Amygdala (tissue), 56 donors: ENCODE data around the gene CLPTM1.

Experiments
- DNase-seq, 56 donors: peaks; one replicate each; lab custom pipeline; 2025; lab: John Stamatoyannopoulos, UW

The CLPTM1 gene

DNA sequence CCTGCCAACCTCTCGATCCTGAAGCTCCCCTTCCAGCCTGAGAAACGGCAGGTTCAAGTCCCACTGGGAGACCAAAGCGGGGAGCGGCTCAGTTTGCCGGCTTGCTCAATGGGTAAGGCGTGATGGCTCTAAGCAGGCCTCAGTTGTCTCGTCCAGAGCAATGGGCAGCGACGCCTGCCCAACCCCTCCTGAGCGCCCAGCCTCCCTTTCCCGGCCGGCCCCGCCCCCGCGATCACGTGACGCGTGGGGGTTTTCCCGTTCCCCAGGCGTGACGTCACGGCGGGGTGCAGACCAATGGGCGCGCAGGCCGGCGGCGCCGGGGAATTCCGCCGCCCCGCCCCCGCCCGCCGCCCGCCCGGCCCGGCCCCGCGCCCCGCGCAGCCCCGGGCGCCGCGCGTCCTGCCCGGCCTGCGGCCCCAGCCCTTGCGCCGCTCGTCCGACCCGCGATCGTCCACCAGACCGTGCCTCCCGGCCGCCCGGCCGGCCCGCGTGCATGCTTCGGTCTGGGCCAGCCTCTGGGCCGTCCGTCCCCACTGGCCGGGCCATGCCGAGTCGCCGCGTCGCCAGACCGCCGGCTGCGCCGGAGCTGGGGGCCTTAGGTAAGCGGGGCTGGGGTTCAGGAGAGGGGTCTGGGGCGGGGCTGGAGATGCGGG is 46.0 kb downstream of the CLPTM1 start, which contains the start of gene RELB:
Gene RELB, plus strand, starts transcription at position 378 of the 653 bp plus-strand sequence. Its CDS starts 116 bp downstream, at position 494.
- peak in 55 of 56 donors; percentile 24 to 92 (median 74) for DNase-seq

DNA sequence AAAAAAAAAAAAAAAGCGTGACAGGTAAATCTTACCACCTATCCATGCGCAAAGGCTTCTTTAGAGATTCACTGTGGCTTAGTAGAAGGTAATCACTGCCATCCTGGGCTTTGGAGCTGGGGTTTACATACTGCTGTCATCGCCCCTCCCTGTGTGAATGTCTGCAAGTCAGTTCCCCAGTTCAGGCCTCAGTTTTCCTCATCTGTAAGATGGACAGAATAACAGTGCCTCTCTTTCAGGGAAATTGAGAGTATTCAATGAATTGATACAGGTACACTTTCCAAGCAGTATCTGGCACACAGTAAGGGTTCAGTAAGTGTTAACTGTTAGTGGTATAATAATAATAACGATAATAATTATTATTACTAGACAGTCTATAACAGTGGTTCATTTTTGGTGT is 48.3 kb downstream of the CLPTM1 start:
- no peak for DNase-seq

DNA sequence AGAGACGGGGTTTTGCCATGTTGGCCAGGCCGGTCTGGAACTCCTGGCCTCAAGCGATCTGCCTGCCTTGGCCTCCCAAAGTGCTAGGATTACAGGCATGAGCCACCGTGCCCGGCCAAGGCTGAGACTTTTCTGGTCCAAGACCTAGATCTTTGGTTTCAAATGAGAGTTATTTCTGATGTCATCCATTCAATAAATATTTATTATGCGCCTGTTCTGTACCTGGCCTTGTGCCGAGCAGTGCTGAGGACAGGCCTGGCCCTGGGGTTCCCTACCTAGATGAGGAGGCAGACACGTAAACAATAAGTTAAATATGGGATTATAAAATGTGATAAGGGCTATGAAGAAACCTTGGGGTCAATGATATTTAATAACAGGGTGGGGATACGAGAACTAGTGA is 50.6 kb downstream of the CLPTM1 start:
- no peak for DNase-seq

DNA sequence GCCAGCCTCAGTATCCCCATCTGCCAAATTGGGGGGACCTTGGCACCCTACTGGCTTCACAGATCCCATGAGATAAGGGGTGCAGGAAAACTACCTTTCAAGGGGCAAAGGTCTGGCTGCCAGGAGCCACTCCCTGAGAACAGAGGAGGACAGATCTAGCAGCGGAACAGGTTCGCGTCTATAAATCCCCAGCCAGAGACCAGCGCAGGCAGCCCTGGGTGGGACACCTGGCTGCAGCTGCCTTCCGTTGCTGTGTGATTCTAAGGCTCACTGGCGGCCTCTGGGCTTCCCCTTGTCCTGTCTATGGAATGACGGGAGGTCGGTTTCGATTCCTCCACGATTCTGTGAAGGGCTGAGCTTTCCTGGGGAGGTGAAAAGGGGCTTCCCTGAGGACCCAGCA is 53.4 kb downstream of the CLPTM1 start:
- DNase-seq, result no peak

DNA sequence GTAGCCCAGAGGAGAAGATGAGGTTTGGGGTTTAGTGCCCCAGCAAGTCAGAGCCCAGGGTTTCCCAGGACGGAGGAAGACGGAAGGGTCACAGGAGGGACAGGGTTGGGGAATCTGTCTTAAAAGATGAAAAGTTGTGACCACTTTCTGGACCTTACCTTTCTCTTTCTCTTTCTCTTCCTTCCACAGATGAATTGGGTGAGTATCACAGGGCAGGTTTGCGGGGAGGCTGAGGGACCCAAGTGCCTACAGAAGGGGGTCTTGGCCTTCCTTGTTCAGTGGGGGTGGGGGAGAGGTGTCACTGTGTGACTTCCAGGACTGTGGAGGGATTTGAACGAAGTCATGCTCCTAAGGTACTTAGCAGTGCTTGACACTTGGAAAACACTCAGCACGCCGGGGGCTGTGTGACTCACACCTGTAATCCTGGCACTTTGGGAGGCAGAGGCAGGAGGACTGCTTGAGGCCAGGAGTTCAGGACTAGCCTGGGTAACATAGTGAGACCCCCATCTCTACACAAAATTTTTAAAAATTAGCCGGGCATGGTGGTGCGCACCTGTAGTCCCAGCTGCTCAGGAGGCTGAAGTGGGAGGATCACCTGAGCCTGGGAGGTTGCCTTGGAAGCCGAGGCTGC is 54.6 kb downstream of the CLPTM1 start:
- DNase-seq, result no peak

DNA sequence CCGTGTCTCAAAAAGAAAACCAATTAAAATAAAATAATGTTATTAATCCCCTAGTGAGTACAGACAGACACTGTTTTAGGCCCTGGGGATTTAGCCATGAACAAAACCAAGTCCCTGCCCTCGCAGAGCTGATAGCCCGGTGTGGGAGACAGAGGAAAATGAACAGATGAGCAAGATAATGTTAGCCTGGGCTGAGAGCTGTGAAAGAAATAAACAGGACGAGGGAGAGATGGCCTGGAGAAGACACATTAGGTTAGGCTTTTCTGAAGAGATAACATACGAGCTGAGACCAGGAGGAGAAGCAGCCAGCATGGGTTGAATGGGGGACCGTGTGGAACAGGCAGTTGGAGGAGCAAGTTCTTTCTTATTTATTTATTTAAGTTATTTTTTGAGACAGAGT is 55.1 kb downstream of the CLPTM1 start:
- DNase-seq, result no peak

DNA sequence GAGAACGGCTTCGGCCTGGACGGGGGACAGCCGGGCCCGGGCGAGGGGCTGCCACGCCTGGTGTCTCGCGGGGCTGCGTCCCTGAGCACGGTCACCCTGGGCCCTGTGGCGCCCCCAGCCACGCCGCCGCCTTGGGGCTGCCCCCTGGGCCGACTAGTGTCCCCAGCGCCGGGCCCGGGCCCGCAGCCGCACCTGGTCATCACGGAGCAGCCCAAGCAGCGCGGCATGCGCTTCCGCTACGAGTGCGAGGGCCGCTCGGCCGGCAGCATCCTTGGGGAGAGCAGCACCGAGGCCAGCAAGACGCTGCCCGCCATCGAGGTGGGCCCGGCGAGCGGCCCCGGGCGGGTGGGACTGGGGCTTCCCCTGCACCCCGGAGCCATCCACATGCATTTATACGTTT is 56.8 kb downstream of the CLPTM1 start:
- no peak for DNase-seq

DNA sequence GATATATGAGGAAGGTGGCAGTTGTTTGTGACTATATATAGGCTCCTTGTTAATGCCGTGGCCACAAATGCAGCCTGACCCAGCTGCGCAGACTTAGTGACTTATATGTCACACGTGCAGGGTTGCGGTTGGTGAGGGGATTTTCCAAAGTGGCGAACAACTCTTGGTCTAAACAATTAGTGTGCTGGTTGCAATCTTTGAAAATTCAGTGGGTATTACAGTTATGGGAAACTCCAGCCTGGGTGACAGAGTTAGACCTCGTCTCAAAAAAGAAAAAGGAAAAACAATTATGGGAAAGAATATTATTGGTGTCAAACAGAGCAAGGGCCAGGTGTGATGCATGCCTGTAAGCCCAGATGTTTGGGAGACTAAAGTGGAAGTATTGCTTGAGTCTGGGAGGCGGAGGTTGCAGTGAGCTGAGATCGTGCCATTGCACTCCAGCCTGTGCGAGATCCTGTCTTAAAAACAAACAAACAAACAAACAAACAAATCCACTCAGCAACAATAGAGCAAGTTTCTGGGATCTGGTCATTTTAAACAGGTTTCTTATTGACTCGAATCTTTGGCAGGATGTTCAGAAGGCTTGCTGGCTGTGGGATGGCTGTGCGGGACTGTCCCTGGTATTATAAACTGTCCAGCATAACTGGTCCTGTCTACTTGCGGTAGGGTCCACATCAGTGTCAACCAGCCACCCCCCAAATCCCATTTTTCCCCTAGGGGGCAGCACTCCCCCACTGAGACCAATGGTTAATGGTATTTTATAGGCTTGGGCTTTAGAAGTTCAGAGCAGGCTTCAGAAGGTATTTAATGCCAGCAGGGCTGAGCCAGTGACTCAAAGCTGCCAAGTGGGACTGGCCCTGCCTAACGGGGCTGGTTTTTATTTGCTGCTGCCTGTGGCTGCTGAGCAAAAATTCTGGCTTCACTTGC is 61.5 kb downstream of the CLPTM1 start:
- DNase-seq, result peak in 53 of 56 donors; percentile 4 to 90 (median 53)

DNA sequence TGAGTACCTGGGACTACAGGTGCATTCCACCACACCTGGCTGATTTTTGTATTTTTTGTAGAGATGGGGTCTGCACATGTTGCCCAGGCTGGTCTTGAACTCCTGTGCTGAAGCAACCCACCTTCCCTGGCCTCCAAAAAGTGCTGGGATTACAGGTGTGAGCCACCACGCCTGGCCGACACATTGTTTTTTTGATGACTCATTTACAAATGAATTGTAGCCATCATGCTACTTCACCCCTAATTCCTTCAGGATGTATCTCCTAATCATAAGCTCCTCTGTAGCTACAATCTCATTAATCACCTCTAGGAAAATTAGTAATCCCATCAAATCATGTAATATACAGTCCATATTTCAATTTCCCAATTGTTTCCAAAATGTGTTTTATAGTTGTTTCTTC is 64.0 kb downstream of the CLPTM1 start:
- no peak for DNase-seq

DNA sequence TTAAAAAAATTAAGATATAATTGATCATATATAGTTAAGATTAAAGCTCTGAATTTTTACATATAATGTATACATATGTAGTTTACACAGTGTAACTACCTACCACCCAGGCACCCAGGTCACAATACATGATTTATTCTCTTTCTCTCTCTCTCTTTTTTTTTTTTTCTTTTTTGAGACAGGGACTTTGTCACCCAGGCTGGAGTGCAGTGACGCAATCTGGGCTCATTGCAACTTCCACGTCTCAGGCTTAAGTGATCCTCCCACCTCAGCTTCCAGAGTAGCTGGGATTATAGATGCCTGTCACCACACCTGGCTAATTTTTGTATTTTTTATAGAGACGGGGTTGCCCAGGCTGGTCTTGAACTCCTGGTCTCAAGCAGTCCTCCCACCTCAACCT is 64.9 kb downstream of the CLPTM1 start:
- DNase-seq, result no peak

DNA sequence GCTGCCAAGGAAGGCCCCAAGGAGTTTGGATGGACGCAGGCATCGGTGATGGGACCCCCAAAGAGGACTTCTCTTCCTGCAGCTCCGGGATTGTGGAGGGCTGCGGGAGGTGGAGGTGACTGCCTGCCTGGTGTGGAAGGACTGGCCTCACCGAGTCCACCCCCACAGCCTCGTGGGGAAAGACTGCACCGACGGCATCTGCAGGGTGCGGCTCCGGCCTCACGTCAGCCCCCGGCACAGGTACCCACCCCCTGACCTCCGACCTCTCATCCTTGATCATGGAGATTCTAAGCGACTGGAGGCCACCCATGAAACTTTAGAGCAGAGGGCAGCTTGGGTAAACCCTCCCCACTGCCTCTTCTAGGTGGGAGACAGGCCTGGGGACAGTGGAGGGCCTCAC is 66.8 kb downstream of the CLPTM1 start:
- no peak for DNase-seq

DNA sequence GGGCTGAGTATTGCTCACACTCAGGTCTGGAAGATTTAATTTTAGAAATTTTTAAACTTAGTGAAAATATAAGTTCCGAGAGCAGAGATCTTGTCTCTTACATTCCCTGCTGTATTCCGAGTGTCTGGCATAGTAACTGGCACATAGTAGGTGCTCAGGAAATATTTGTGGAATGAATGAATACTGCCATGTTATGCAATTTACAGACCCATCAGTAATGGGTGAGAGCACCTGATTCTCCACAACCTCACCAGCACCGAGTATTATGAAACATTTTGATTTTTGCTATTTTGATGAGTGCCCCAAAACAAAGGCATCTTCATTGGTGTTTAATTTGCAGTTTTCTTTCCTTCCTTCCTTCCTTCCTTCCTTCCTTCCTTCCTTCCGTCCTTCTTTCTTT is 67.9 kb downstream of the CLPTM1 start:
- no peak for DNase-seq

DNA sequence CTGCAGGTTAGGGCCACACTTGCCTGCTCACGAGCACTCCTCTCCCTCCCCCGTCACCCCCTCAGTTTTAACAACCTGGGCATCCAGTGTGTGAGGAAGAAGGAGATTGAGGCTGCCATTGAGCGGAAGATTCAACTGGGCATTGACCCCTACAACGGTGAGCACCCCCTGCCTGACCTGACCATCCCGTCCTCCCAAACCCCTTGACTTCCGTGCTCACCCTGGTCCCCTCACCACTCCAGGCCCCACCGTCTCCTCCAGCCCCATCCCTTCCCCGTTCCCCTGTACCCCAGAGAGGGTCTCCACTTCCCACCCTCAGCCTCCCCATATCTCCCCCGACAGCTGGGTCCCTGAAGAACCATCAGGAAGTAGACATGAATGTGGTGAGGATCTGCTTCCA is 70.1 kb downstream of the CLPTM1 start:
- no peak for DNase-seq

DNA sequence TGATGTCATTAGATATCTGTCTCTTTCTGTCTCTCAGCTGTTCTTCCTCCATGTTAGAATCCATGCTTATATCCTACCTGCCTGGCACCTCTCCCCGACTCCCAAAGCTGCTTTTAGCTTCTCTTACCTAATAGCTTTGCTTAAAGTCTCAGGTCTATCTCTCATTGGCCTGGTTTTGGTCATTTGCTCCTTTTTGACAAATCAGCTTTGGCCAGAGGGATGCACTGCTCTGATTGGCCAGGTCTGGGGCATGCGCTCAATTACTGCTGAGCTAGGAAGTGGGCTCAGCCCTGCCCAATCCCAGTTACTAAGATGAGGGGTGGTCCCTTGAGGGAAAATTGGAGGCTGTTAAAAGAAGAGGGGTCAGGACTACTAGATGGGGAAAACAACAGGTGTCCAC is 72.2 kb downstream of the CLPTM1 start:
- DNase-seq, result no peak

DNA sequence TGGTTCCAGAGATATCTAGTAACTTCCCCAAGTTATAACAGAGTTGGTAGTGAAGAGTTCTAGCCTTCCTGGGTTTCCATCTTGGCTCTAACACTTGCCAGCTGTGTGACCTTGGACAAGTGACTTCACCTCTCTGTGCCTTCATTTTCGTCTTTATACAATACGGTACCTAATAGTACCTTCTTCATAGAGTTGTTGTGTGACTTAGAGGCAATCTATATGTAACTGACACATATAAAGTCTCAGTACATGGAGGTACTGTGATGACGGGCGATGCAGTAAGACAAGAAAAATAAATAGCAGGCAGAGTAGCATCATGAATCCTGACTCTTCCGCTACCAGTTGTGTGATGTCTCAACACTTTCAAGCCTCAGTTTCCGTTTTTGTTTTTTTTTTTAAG is 75.6 kb downstream of the CLPTM1 start:
- no peak for DNase-seq

DNA sequence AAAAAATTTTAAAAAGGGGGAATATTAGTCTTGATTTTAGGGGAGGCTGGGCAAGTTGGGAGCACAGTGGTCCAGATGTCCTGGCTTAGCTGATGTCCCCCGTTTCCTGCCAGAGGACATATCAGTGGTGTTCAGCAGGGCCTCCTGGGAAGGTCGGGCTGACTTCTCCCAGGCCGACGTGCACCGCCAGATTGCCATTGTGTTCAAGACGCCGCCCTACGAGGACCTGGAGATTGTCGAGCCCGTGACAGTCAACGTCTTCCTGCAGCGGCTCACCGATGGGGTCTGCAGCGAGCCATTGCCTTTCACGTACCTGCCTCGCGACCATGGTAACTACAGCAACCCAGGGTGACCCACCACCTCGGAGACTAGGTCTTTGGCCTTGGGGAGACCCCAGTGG is 77.2 kb downstream of the CLPTM1 start:
- DNase-seq, result no peak

DNA sequence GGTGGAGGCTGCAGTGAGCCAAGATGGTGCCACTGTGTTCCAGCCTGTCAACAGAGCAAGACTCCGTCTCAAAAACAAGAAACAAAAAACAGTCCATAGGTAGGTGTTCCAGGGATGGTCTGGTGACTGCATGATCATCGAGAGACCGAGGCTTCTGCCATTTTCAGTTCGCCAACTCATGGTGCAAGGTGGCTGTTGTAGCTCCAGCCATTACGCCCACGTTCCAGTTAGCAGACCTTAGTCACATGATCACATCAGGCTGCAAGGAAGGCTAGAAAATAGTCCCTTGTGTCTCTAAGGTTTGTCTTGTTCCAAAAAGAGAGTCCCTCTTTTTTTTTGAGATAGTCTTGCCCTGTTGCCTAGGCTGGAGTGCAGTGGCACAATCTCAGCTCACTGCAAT is 80.6 kb downstream of the CLPTM1 start:
- no peak for DNase-seq

DNA sequence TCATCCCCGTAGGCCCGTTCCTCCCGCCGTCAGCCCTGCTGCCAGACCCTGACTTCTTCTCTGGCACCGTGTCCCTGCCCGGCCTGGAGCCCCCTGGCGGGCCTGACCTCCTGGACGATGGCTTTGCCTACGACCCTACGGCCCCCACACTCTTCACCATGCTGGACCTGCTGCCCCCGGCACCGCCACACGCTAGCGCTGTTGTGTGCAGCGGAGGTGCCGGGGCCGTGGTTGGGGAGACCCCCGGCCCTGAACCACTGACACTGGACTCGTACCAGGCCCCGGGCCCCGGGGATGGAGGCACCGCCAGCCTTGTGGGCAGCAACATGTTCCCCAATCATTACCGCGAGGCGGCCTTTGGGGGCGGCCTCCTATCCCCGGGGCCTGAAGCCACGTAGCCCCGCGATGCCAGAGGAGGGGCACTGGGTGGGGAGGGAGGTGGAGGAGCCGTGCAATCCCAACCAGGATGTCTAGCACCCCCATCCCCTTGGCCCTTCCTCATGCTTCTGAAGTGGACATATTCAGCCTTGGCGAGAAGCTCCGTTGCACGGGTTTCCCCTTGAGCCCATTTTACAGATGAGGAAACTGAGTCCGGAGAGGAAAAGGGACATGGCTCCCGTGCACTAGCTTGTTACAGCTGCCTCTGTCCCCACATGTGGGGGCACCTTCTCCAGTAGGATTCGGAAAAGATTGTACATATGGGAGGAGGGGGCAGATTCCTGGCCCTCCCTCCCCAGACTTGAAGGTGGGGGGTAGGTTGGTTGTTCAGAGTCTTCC is 82.4 kb downstream of the CLPTM1 start:
- DNase-seq, result no peak

DNA sequence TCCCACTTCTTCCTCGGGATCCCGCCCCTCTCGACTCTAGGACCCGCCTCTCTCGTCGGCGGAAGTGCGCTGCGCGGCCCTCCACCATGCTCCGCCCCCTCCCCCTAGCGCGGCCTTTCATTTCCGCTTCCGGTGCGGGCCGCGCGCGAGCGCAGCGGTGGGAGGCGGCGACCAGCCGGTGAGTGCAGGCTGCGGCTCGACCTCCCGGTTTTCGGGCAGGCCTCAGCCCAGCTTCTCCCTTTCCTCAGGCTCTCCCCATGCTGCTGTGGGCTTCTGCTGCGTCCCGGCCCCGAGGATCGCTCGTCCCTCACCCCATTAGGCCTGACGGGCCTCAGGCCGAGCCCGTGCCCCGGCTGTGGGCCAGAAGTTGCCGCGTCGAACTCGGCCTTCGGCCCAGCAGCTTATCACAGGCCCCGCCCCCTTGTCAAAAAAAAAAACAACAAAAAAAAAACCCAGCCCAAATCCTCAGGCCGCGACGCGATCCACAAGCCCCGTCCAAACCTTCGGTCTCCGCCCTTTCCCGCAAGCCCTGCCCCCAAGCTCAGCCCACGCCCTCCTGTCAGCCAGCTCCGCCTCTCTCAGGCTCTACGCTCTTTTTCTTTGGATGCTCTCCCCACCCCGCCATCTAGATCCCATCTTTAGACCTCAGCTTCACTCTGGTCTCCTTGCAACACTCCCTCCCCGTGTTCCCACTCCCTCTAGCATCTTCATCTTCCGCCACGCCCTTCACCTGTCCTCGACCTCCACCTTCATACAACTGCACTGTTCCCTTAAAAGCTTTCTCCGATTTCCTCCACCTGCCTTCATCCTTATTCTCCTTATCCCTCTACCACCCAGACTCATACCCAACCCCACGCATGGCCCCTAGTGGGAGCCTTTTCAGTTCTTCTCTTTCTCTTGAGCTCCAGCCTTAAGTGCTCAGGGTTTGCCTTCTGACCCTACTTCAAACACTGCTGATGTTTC is 84.0 kb downstream of the CLPTM1 start, which contains the start of gene CLASRP:
Gene CLASRP, plus strand, starts transcription at position 115 of the 963 bp plus-strand sequence. CDS start 1,168 bp downstream, outside the sequence.
- peak; percentile 16 to 92 (median 78) for DNase-seq
